Measurements from ENCODE around the gene ERICH6B.

The ERICH6B gene

DNA sequence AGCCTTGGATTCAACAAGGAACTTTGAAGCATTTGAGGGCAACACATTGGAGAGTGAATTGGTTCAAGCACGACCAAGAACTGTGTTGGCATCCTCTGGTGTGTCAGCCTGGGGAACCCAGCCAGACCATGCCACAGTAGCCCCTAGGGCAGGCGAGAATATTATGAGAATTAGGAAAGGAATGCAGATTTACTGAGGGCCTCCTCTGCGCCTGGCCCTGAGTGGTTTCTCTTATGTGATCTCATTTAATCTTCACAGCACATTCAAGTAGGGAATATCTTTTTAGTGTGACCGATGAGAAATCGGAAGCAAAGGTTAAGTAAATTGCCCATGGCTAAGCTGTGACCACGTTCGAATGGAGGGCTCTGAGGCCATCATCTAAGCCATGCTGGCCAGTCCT is 15.3 kb upstream of the ERICH6B start:
- TF ChIP-seq, protein P1, sequence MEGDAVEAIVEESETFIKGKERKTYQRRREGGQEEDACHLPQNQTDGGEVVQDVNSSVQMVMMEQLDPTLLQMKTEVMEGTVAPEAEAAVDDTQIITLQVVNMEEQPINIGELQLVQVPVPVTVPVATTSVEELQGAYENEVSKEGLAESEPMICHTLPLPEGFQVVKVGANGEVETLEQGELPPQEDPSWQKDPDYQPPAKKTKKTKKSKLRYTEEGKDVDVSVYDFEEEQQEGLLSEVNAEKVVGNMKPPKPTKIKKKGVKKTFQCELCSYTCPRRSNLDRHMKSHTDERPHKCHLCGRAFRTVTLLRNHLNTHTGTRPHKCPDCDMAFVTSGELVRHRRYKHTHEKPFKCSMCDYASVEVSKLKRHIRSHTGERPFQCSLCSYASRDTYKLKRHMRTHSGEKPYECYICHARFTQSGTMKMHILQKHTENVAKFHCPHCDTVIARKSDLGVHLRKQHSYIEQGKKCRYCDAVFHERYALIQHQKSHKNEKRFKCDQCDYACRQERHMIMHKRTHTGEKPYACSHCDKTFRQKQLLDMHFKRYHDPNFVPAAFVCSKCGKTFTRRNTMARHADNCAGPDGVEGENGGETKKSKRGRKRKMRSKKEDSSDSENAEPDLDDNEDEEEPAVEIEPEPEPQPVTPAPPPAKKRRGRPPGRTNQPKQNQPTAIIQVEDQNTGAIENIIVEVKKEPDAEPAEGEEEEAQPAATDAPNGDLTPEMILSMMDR (IDR thresholded peaks at IDR 0.05; ENCODE audit: low read depth, low read length) = no peak
- no peak overlapping the region for H3K4me3 ChIP-seq (ENCODE audit: low read depth, low read length)

GRCh38 chr13:45629940-45630339 is 14.4 kb upstream of the ERICH6B start:
- no peak overlapping the region for H3K4me3 ChIP-seq (ENCODE audit: low read depth, low read length)
- TF ChIP-seq, protein P1 (IDR thresholded peaks at IDR 0.05; ENCODE audit: low read depth, low read length) = no peak

DNA sequence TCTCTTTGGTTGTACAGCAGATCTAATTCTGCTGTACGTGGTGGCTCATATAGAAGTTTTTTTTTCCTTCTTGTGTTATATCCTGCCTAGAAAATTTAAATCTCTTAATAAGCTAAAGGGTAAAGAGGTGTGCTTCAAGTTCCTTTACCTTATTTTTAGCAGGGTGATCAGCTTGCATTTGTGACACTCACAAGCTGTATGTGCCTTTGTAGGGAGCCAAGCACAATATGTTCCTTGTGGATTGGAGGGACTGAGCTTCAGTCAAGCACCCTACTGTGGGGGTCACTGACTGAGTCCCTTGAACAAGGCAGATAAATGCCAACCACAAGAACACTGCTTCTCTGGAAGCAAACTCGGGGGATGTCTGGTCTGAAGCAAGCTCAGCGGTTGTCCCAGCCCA is 12.6 kb upstream of the ERICH6B start:
- TF ChIP-seq, protein P1 (IDR thresholded peaks at IDR 0.05; ENCODE audit: low read depth, low read length) = no peak

DNA sequence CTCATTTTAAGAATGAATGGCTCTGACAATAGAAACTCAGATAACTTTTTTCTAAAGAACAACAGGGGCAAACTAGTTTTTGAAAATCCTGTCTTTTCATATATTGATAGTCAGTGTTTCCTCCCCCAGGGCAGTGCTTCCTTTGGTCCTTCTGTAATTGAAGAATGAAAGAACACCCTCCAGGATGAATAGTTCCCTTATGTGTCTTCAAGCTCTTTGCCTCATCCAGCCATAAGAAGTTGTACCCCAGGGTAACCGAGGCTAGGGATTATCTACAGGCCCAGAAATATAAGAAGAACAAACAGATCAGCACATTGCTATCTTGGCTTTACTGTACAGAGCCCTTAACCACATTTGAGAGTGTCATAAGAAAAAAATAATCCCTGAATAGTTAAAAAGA is 12.1 kb upstream of the ERICH6B start:
- no peak overlapping the region for H3K4me3 ChIP-seq (ENCODE audit: low read depth, low read length)
- TF ChIP-seq, protein P1 (IDR thresholded peaks at IDR 0.05; ENCODE audit: low read depth, low read length) = no peak

More for the DNA sequence above, 12.6 kb upstream of the ERICH6B start:
- H3K4me3 ChIP-seq (ENCODE audit: low read depth, low read length) = no peak overlapping the region

DNA sequence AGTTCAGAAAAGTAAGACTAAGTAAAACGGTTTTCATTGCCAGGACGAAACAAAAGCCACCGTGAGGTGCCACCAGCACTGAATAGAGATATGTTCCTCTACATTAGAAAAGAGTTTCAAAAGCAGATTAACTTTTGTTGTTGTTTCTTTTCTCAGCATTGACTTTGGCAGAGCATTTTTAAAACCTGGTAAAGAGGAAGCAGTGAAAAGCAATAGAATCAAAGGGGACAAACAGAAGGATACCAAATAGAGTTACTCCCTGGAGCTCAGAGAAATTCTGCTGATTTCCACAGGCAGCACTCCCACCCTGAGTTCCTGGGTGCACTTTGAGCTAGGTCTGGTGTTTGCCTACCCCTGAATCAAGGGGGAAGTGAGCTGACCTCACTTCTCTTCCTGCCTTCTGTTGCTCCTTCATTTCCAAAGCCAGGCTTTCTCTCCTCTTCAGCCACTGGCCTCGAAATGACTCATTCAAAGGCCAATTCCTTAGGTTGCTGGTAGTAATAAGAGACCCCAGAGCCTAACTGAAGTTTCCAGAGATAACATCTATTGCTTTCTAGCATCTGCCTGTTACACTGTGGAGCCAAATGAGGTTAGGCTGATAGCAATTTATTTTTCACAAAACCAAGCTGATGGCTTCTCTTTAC is 11.3 kb upstream of the ERICH6B start:
- H3K4me3 ChIP-seq (ENCODE audit: low read depth, low read length) = no peak overlapping the region

GRCh38 chr13:45623516-45624090 is 8.1 kb upstream of the ERICH6B start:
- TF ChIP-seq, protein P1 (IDR thresholded peaks at IDR 0.05; ENCODE audit: low read depth, low read length) = peak; percentile 25
- no peak overlapping the region for H3K4me3 ChIP-seq (ENCODE audit: low read depth, low read length)

More for the DNA sequence above, 11.3 kb upstream of the ERICH6B start:
- TF ChIP-seq, protein P1 (IDR thresholded peaks at IDR 0.05; ENCODE audit: low read depth, low read length) = no peak

DNA sequence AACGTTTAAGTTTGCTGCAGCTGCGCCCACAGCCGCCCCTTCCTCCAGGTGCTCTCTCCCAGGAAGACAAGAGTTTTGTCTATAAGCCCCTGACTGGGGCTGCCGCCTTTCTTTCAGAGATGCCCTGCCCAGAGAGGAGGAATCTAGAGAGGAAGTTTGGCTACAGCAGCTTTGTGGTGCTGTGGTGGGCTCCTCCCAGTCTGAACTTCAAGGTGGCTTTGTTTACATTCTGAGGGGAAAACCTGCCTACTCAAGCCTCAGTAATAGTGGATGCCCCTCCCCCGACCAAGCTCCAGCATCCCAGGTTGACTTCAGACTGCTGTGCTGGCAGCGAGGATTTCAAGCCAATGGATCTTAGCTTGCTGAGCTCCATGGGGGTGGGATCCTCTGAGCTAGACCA is 6.4 kb upstream of the ERICH6B start:
- no peak overlapping the region for H3K4me3 ChIP-seq (ENCODE audit: low read depth, low read length)
- TF ChIP-seq, protein P1 (IDR thresholded peaks at IDR 0.05; ENCODE audit: low read depth, low read length) = no peak
